HEK293T (cell line): ENCODE measurements around the gene CAVIN1.

Experiments
- BHLHE40 ChIP-seq: fragments of 450-650 bp; IDR thresholded peaks from 2 replicates; pipeline ENCODE4 v1.6.1; 2016; ENCODE audit warnings: mild to moderate bottlenecking, moderate library complexity, borderline replicate concordance
- SP1 ChIP-seq: fragments of 450-650 bp; IDR thresholded peaks from 2 replicates; pipeline ENCODE4 v1.6.1; 2017
- SUZ12 ChIP-seq: fragments of 450-650 bp; IDR thresholded peaks from 2 replicates; pipeline ENCODE4 v1.6.1; 2016; ENCODE audit warnings: mild to moderate bottlenecking
- ZNF384 ChIP-seq: fragments of 450-650 bp; IDR thresholded peaks from 2 replicates; pipeline ENCODE4 v1.6.1; 2016

- no peak for TF ChIP-seq ZNF384
- no peak for TF ChIP-seq BHLHE40
- TF ChIP-seq SUZ12: no peak
- TF ChIP-seq SP1: no peak
Measured at GRCh38 chr17:42463976-42464400, 40.9 kb upstream of the CAVIN1 start.
